Coronary artery (tissue), 2 donors: ENCODE results near the gene SOX5.

Source experiments
- DNase-seq: peaks from one replicate; pipeline ENCODE4 v3.0.0-alpha.2; 2017; ENCODE audit warnings: low spot score
- H3K27ac ChIP-seq, 2 donors: fragments of 200-600 bp; sonication (generic); one replicate each; pipeline ENCODE4 v1.5.1; 2016 to 2019
- H3K4me3 ChIP-seq: fragments of 200-600 bp; sonication (generic); 2 replicates; pipeline ENCODE4 v1.5.1; 2016; ENCODE audit warnings: mild to moderate bottlenecking, moderate library complexity
- CTCF ChIP-seq: fragments of 200-600 bp; sonication (generic); IDR thresholded peaks from one replicate; pipeline ENCODE4 v1.5.1; 2019; ENCODE audit warnings: antibody characterized with exemption

SOX5 gene

GRCh38 chr12:23561364-23562345 lies 387.8 kb downstream of the SOX5 start:
- no peak for TF ChIP-seq CTCF
- no peak overlapping the region for H3K4me3 ChIP-seq
- no peak for DNase-seq
- H3K27ac ChIP-seq, result no peak overlapping the region

- no peak for DNase-seq
- no peak overlapping the region for H3K4me3 ChIP-seq
- H3K27ac ChIP-seq, result no peak overlapping the region
- TF ChIP-seq CTCF, result no peak
These were observed 388.9 kb downstream of the SOX5 start for GRCh38 chr12:23560611-23561010.

- Histone ChIP-seq H3K4me3 (no peak overlapping the region), H3K27ac (no peak overlapping the region)
- DNase-seq, result no peak
- TF ChIP-seq CTCF, result no peak
These were observed 390.2 kb downstream of the SOX5 start for GRCh38 chr12:23559268-23559753.

GRCh38 chr12:23556661-23557060 lies 392.8 kb downstream of the SOX5 start:
- no peak overlapping the region for H3K4me3 ChIP-seq
- no peak for TF ChIP-seq CTCF
- H3K27ac ChIP-seq, result no peak overlapping the region
- no peak for DNase-seq

DNA sequence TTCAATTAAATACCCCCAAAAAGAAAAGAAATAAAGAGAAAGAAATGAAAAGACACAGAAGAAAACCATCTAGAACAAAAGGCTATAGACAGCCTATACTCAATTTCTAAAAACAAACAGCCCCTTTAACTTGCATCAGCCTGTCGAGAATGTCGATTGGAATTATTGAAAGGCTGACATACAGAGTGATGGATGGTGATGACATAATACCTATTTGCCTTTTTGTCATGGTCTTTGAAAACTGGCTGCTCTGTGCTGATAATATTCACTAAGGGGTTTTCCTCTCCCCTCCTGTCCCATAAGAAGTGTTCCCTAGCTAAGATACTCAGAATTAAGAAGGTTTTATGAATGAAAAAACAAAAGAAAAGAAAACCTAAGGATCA lies 393.7 kb downstream of the SOX5 start:
- TF ChIP-seq CTCF, result no peak
- Histone ChIP-seq H3K27ac (no peak overlapping the region), H3K4me3 (no peak overlapping the region)
- DNase-seq, result no peak

DNA sequence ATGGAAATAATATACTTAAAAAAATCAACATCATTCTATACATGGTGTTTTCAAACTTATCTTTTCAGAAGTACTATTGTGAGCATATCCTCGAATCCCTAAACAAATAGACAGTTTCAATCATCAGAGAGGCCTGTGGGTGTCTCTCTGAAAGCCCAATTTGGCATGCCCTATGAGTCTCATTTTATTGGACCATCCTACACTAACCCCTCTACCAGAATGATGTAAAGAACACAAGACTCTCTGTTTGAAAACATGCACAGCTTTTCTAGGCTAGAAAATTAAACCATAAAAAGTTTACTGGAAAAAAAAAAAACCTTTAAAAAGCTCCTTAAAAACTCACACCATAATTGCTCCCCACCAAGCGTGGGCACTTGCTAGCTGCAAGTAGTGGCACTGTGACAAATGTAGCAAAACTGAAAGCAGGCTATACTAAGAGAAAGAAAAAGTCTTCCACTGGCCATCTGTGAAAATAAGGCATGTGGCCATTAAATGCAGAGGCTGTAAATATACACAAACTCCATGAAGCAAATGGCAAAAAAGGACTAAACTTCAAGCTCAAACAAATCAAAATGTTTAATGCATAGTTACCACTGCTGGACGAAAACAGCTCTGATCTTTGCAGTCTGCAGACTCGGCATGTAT lies 394.2 kb downstream of the SOX5 start:
- TF ChIP-seq CTCF, result no peak
- no peak for DNase-seq
- no peak overlapping the region for H3K4me3 ChIP-seq
- H3K27ac ChIP-seq, result no peak overlapping the region
